ENCODE measurements around the gene RSPH9. TPM values are rescaled to one million over a fixed set of nuclear protein-coding genes. Genes with fewer than 3 reads are reported as not detected.

Gene RSPH9
- polyA plus RNA-seq, 1 of the 3 experiments (the other 2 are of a cell fraction) = 0.05 TPM

DNA sequence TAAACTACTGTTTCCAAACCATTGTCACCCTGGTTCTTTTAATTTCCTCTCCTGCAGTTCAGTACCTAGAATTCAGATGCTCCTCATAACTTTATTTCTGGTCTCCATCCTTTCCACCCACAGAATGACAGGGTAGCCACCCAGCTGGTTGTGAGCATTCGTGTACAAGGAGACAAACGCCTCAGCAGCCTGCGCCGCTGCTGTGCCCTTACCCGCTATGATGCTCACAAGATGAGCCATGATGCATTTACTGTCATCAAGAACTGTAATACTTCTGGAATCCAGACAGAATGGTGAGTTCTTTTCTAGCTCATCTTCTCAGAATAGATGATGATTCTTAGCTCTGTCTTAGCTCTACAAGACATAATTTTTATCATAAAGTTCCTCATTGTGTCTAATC lies 34.4 kb upstream of the RSPH9 start:
- Histone ChIP-seq H3K27ac (ENCODE audit: low read depth in 2 of 2, low read length in 1 of 2) (no peak overlapping the region), H3K9me2 (no peaks in the 10 kb centered on the region), H3K79me2 (ENCODE audit: insufficient read depth) (peaks cover 18% of the 10 kb centered on the region), H3K36me3 (replicated peaks in 1 of 2; ENCODE audit: control insufficient read depth in 1 of 2, insufficient read depth in 2 of 2, low read length in 1 of 2) (peaks cover 35 to 75% of the 10 kb centered on the region in 2 experiments), H3K9me3 (no peaks in the 10 kb centered on the region), H4K20me1 (ENCODE audit: insufficient read depth) (no peaks in the 10 kb centered on the region), H3K4me3 (ENCODE audit: low read depth in 2 of 2, low read length in 1 of 2) (no peak overlapping the region), H2AFZ (ENCODE audit: low read depth) (no peak overlapping the region), H3K4me2 (no peak overlapping the region), H3F3A (replicated peaks; ENCODE audit: insufficient read depth) (peaks cover 7% of the 10 kb centered on the region), H3K9ac (no peak overlapping the region), H3K4me1 (ENCODE audit: control insufficient read depth in 1 of 2, insufficient read depth in 2 of 2, low read depth in 1 of 2, low read length in 1 of 2) (no peaks in the 10 kb centered on the region; a peak in 1 of 4 replicates), H3K27me3 (ENCODE audit: insufficient read depth) (no peaks in the 10 kb centered on the region)
- DNase-seq = no peak
- POLR2A ChIA-PET = interaction anchor here (0.6 kb wide), 1 partner anchor 1698 kb away, joined by 4 read pairs; no protein-coding TSS in a partner anchor
- TF ChIP-seq FOXM1 (IDR thresholded peaks at IDR 0.05; ENCODE audit: low read depth) (no peak), MEF2A (IDR thresholded peaks at IDR 0.05; ENCODE audit: borderline replicate concordance, low read depth) (no peak), FOSL2 (IDR thresholded peaks at IDR 0.05; ENCODE audit: borderline replicate concordance, low read depth) (no peak), JUND (IDR thresholded peaks at IDR 0.05) (no peak), ELF1 (IDR thresholded peaks at IDR 0.05) (no peak), RFX5 (IDR thresholded peaks at IDR 0.05; ENCODE audit: low read length) (no peak), TAF1 (IDR thresholded peaks at IDR 0.05; ENCODE audit: borderline replicate concordance, low read depth, low read length) (no peak), SIN3A (IDR thresholded peaks at IDR 0.05; ENCODE audit: borderline replicate concordance, low read depth, low read length) (no peak), CHD2 (IDR thresholded peaks at IDR 0.05; ENCODE audit: low read length, partially characterized antibody) (no peak)
- TF ChIP-seq, protein P1, sequence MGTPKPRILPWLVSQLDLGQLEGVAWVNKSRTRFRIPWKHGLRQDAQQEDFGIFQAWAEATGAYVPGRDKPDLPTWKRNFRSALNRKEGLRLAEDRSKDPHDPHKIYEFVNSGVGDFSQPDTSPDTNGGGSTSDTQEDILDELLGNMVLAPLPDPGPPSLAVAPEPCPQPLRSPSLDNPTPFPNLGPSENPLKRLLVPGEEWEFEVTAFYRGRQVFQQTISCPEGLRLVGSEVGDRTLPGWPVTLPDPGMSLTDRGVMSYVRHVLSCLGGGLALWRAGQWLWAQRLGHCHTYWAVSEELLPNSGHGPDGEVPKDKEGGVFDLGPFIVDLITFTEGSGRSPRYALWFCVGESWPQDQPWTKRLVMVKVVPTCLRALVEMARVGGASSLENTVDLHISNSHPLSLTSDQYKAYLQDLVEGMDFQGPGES (IDR thresholded peaks at IDR 0.05; ENCODE audit: low read depth, low read length) = no peak
- TF ChIP-seq, protein P2, sequence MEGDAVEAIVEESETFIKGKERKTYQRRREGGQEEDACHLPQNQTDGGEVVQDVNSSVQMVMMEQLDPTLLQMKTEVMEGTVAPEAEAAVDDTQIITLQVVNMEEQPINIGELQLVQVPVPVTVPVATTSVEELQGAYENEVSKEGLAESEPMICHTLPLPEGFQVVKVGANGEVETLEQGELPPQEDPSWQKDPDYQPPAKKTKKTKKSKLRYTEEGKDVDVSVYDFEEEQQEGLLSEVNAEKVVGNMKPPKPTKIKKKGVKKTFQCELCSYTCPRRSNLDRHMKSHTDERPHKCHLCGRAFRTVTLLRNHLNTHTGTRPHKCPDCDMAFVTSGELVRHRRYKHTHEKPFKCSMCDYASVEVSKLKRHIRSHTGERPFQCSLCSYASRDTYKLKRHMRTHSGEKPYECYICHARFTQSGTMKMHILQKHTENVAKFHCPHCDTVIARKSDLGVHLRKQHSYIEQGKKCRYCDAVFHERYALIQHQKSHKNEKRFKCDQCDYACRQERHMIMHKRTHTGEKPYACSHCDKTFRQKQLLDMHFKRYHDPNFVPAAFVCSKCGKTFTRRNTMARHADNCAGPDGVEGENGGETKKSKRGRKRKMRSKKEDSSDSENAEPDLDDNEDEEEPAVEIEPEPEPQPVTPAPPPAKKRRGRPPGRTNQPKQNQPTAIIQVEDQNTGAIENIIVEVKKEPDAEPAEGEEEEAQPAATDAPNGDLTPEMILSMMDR (IDR thresholded peaks at IDR 0.05) = no peak
- TF ChIP-seq, protein P3, sequence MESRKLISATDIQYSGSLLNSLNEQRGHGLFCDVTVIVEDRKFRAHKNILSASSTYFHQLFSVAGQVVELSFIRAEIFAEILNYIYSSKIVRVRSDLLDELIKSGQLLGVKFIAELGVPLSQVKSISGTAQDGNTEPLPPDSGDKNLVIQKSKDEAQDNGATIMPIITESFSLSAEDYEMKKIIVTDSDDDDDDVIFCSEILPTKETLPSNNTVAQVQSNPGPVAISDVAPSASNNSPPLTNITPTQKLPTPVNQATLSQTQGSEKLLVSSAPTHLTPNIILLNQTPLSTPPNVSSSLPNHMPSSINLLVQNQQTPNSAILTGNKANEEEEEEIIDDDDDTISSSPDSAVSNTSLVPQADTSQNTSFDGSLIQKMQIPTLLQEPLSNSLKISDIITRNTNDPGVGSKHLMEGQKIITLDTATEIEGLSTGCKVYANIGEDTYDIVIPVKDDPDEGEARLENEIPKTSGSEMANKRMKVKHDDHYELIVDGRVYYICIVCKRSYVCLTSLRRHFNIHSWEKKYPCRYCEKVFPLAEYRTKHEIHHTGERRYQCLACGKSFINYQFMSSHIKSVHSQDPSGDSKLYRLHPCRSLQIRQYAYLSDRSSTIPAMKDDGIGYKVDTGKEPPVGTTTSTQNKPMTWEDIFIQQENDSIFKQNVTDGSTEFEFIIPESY (IDR thresholded peaks at IDR 0.05; ENCODE audit: borderline replicate concordance, low read depth) = no peak
- CTCF ChIA-PET = interaction anchor here (1.1 to 3.7 kb wide), 5 partner anchors 13 to 476 kb away, joined by 3 to 19 read pairs (median 3); no protein-coding TSS in a partner anchor
- 98% methylated on average over 5 of the region's 5 CpGs for WGBS (ENCODE audit: low lambda C conversion rate)
